NCI-H1417 treated with DMSO at 0.1 percent for 48 hours (cell line): ENCODE measurements around the gene DDX47.
"Not testable (repeated sequence)": the region's sequence is repeated elsewhere in the genome, so short reads cannot be mapped to it uniquely, and the experiment has no call there.

Source experiments
- DNase-seq: peaks from one replicate; lab custom pipeline; 2025; lab: John Stamatoyannopoulos, UW

The DDX47 gene

DNA sequence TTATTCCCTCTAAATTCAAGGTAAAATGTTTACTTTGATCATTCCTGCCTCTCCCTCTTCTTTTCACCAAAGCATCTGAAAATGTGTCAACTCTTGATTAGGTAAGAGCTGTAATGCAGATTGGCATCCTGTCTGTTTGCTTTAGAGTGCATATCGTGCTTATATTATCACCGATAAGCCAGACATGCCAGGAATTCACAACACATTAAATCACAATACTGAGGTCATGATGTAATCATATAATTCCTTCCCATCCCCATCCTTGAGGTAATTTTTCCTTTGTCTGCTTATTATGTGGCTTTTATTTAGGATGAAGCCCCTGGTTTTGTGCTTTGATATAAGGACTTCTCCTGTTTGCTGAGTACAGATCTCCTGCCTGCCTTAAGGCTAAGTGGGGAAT is 10.2 kb downstream of the DDX47 start:
- no peak for DNase-seq

- DNase-seq: no peak
These were observed 10.7 kb downstream of the DDX47 start for GRCh38 chr12:12823811-12824210.

GRCh38 chr12:12835378-12836146 is 22.4 kb downstream of the DDX47 start:
- no peak for DNase-seq

- no peak for DNase-seq
These were observed 23.4 kb downstream of the DDX47 start for GRCh38 chr12:12836571-12836970.

DNA sequence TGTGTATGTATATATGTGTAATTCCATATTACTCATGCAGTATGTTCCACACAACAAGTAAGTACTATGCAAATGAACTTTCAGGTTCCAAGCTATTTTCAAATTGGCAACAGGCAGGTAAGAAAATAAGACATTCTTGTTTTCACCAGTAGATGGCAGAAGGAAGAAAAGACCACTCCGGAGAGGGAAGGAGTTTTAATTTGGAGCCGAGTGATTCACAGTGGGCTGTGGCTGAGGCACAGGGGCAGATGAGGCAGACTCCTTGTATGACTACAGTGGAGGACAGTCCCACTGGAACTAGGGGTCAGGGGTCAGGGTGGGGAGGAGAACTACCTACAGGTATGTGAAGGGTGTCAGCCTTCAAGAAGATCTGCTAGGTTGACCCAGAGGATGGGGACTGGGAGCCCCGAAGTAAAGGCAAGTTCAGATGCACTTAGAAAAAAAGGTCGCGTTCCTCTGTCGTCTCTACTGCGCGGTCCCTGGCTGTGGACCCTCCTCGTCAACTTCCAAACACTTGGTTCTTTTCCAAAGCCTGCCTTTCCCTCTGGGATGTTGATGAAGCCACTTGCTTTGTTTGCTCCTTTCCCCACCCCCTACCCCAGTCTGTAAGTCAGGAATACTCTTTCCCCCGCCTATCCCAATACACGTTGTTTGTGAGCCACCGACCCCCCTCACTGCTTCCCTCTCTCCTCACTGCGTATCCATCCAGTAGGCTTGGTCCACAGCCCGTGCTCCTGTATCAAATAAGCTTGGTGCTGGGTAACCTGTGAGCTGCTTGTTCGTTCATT is 24.1 kb downstream of the DDX47 start:
- DNase-seq: peak; percentile 4

DNA sequence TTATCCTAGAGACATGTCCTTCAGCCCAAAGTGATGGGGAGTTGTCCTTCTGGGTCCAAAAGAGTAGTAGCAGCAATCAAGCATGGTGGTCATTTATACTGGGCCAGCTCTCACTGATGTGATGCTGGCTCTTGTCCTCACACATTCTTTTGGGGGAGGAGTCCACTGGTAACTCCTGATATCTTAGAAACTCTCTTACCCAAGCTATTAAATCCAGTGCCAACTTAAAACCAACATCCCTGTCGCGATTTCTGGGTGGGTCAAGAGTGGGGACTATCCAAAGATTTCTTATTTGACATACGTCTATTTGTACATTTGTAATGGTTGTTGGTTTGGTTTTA is 24.6 kb downstream of the DDX47 start:
- DNase-seq: no peak

GRCh38 chr12:12839003-12839395 is 25.9 kb downstream of the DDX47 start:
- no peak for DNase-seq

- DNase-seq: not testable (repeated sequence)
These were observed 26.3 kb downstream of the DDX47 start for GRCh38 chr12:12839439-12839838.

DNA sequence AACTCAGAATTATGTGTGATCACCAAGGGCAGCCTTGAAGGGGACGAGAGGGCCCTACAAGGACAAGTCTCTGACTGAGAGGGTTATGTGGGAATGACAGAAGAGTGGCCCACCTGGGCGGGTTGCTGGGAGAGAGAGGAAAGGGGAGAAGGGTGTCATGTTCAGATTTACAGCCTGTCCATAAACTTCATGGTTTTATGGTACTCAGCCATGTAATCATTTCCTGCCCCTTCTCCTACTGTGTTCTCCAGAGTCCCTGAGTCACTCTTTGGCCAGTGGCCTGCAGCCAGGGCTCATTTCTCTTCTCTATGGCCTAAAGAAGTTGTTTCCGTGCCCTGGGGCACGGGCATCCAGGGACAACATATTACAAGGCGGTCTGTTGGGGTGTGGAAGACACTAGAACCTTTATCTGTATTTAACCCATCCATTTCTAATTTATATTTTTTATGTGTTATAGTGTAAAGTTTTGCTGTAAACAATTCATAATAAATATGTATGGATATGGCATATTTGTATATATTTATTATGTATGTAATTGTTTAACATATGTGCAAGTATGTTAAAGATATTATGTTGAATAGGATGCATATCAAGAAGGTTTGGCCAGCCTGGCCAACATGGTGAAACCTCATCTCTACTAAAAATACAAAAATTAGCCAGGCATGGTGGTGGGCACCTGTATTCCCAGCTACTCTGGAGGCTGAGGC is 26.9 kb downstream of the DDX47 start:
- DNase-seq: no peak

DNA sequence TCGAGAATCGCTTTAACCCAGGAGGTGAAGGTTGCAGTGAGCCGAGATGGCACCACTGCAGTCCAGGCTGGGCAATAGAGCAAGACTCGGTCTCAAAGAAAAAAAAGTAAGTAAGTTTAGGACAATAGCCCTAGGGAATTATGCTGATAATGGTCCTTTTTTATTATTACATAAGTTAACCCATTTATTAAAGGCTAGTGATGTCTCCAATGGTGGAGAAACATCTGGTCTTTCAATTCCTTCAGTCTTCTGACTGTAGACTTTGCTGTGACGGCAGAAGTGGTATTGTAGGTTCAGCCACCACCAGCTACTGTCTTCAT is 27.4 kb downstream of the DDX47 start:
- DNase-seq: no peak

- not testable (repeated sequence) for DNase-seq
These were observed 28.3 kb downstream of the DDX47 start for GRCh38 chr12:12841428-12841827.

DNA sequence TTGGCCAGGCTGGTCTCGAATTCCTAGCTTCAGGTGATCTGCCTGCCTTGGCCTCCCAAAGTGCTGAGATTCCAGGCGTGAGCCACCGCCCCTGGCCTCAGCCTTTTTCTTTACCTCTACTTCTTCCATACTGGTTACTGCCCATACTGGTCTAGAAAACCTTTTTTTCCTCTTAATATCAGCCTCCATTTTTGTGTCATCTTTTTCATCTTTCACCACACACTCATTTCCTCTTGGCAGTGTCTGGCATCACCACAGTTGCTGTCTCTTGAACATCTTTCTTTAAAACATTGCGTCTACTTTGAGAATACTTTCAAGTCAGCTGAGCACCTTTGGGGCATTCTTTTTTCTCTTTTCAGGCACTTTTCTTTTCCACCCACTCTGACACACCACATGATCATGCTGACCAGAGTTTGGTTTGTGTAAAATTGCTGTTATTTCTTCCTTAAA is 32.7 kb downstream of the DDX47 start:
- no peak for DNase-seq

GRCh38 chr12:12846780-12847179 is 33.6 kb downstream of the DDX47 start:
- not testable (repeated sequence) for DNase-seq

DNA sequence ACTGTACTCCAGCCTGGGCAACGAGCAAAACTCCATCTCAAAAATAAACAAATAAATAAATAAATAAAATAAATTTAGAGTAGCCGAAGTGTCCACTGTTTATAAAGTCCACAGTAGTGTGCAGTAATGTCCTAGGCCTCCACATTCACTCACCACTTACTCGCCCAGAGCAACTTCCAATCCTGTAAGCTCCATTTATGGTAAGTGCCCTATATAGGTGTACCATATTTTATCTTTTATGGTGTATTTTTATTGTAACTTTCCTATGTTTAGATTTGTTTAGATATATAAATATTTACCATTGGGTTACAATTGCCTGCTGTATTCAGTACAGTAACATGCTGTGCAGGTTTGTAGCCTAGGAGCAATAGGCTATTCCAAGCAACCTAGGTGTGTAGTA is 40.3 kb downstream of the DDX47 start:
- DNase-seq: no peak

GRCh38 chr12:12859690-12860089 is 46.5 kb downstream of the DDX47 start:
- no peak for DNase-seq

GRCh38 chr12:12864243-12864642 is 51.1 kb downstream of the DDX47 start:
- DNase-seq: no peak

GRCh38 chr12:12868477-12869235 is 55.5 kb downstream of the DDX47 start:
- no peak for DNase-seq

DNA sequence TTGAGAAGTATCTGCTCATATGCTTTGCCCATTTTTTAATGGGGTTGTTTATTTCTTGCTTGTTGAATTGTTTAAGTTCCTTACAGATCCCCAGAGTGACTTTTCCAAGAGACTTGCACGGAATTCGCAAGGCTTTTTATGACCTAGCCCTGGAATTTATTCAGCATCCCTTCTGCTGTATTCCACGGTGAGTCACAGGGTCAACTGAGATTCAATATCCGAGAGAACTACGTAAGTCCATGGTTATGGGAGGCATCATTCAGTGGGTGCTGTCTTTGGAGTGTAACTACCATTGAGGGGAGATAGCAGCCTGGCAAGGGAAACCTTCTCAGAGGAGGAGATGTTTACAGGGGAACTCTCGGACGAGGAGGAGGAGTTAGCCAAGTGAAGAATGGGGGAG is 57.3 kb downstream of the DDX47 start:
- DNase-seq: no peak

DNA sequence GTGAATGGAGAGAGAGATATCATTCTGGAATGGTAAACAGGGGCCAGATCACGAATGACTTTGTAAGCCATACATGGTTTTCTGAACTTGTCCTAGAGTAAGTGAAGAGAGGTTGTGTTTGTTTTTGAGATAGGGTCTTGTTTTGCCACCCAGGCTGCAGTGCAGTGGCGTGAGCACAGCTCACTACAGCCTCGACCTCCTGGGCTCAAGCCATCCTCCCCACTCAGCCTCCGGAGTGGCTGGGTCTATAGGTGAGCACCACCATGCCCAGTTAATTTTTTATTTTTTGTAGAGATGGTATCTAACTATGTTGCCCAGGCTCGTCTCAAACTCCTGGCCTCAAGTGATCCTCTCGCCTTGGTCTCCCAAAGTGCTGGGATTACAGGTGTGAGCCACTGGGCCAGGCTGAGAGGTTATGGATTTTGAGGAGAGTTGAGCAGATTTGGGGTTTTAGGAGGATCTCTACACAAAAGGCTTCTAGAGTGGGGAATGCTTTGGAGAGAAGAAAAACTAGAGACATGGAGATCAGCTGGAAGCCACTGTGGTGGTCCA is 58.5 kb downstream of the DDX47 start:
- no peak for DNase-seq

- no peak for DNase-seq
These were observed 59.2 kb downstream of the DDX47 start for GRCh38 chr12:12872139-12872933.

GRCh38 chr12:12872934-12873275 is 59.8 kb downstream of the DDX47 start:
- no peak for DNase-seq
